Spleen (tissue), 7 donors: ENCODE results near the gene PCGF2.

Experiments
- POLR2A ChIP-seq, 3 donors: fragments of 450-650 bp; IDR thresholded peaks; one replicate each; pipeline ENCODE4 v1.5.1; 2017; ENCODE audit warnings: antibody characterized with exemption in 3 of 3, mild to moderate bottlenecking in 1 of 3
- POLR2AphosphoS5 ChIP-seq, 3 donors: sonication (generic); formaldehyde crosslinking; IDR thresholded peaks; one replicate each; pipeline ENCODE4 v1.5.1; 2017; ENCODE audit warnings: antibody characterized with exemption in 3 of 3
- TF ChIP-seq, protein P1 (sequence below), 11 experiments: fragments of 200-600 bp in 7 of 11; fragments of 450-650 bp in 4 of 11; sonication (generic) in 4 of 11; IDR thresholded peaks in 8 of 11; conservative IDR thresholded peaks in 3 of 11; 1 replicate in 7 of 11; 2 replicates in 4 of 11; pipeline versions ENCODE4 v1.4.0 to v1.8.0; 2016 to 2021; ENCODE audit warnings: antibody characterized with exemption in 11 of 11, inconsistent platforms in 4 of 11, mild to moderate bottlenecking in 1 of 11
- donor health status: DM: no; HTN: no; CAD: no; lungs with moderate emphysema.
- donor health status: DM: no; HTN: no; CAD: no.
- donor health status: DM: no; HTN: no; CAD: no.

DNA sequence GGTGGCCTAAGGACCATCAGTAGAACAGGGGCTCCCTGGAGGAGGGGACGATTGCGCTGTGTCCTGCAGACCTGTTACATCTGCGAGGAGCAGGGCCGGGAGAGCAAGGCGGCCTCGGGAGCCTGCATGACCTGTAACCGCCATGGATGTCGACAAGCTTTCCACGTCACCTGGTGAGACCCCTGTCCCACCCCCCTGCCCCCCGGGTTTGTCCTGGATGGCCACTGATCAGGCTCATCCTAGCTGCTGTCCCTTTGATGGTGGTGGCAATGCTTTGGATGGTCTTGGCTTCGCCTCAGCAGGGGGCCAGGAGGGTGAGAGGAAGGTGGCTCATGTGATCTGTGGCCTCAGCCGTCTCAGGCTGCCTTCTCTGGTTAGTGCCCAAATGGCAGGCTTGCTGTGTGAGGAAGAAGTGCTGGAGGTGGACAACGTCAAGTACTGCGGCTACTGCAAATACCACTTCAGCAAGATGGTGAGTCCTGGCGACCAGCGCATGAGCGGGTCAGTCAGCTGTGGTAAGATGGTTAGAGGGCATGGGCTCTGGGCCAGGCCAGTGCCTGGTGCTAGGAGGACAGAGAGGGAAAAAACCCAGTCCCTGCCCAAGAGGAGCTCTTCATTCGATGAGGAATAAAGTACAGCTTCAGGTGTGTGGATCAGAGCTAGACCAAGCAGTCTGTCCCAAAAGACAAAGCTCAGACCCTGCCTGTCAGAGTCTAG is 38.9 kb downstream of the PCGF2 start:
- TF ChIP-seq, protein P1, sequence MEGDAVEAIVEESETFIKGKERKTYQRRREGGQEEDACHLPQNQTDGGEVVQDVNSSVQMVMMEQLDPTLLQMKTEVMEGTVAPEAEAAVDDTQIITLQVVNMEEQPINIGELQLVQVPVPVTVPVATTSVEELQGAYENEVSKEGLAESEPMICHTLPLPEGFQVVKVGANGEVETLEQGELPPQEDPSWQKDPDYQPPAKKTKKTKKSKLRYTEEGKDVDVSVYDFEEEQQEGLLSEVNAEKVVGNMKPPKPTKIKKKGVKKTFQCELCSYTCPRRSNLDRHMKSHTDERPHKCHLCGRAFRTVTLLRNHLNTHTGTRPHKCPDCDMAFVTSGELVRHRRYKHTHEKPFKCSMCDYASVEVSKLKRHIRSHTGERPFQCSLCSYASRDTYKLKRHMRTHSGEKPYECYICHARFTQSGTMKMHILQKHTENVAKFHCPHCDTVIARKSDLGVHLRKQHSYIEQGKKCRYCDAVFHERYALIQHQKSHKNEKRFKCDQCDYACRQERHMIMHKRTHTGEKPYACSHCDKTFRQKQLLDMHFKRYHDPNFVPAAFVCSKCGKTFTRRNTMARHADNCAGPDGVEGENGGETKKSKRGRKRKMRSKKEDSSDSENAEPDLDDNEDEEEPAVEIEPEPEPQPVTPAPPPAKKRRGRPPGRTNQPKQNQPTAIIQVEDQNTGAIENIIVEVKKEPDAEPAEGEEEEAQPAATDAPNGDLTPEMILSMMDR (IDR thresholded peaks at IDR 0.05 in 8 of 11, conservative IDR thresholded peaks at IDR 0.05 in 3 of 11): no peak
- TF ChIP-seq POLR2A (IDR thresholded peaks at IDR 0.05) (no peak), POLR2AphosphoS5 (IDR thresholded peaks at IDR 0.05) (peak in 2 of 3 donors; percentile 33 to 37)
